HT-29 (cell line): ENCODE data around the gene RNF138. TPM values are rescaled to one million over a fixed set of nuclear protein-coding genes. Genes with fewer than 3 reads are reported as not detected.
"Not testable (repeated sequence)": the region's sequence is repeated elsewhere in the genome, so short reads cannot be mapped to it uniquely, and the experiment has no call there.

ENCODE experiments used
- DNase-seq: peaks from one replicate; pipeline ENCODE4 v3.0.0-alpha.2; 2015; ENCODE audit warnings: low spot score
- total RNA-seq: library from RNA; depleted of rRNA; stranded (reverse); fragments of >200 nt; shearing (Covaris generic); gene quantifications from 2 replicates; pipeline ENCODE4 v1.2.3, GENCODE V29; 2014; rRNA removed

RNF138 gene
- total RNA-seq, result 30.8 and 43.0 TPM in 2 replicates

- DNase-seq, result peak; percentile 80
Observed at GRCh38 chr18:32091724-32092421, at the start of gene RNF138. Gene RNF138 (plus strand): TSS chr18:32091874. CDS start chr18:32092777, 903 bp downstream.

GRCh38 chr18:32042337-32042736 lies 49.3 kb upstream of the RNF138 start:
- DNase-seq, result no peak

GRCh38 chr18:32048507-32049091 lies 43.1 kb upstream of the RNF138 start:
- no peak for DNase-seq

GRCh38 chr18:32049393-32050171 lies 42.1 kb upstream of the RNF138 start:
- DNase-seq, result no peak

GRCh38 chr18:32056613-32057358 lies 34.9 kb upstream of the RNF138 start:
- DNase-seq, result no peak

- DNase-seq, result no peak
Observed at GRCh38 chr18:32057624-32058165, 34.0 kb upstream of the RNF138 start.

- DNase-seq, result no peak
Observed at GRCh38 chr18:32060026-32060425, 31.6 kb upstream of the RNF138 start.

- no peak for DNase-seq
Observed at GRCh38 chr18:32067375-32068167, 24.1 kb upstream of the RNF138 start.

- DNase-seq, result peak; percentile 31
Observed at GRCh38 chr18:32072321-32072720, 19.4 kb upstream of the RNF138 start.

GRCh38 chr18:32074206-32074605 lies 17.5 kb upstream of the RNF138 start:
- no peak for DNase-seq

- DNase-seq, result no peak
Observed at GRCh38 chr18:32078845-32079244, 12.8 kb upstream of the RNF138 start.

GRCh38 chr18:32081881-32082280 lies 9.8 kb upstream of the RNF138 start:
- DNase-seq, result no peak

GRCh38 chr18:32083781-32084180 lies 7.9 kb upstream of the RNF138 start:
- no peak for DNase-seq

GRCh38 chr18:32086881-32087280 lies 4.8 kb upstream of the RNF138 start:
- no peak for DNase-seq

- not testable (repeated sequence) for DNase-seq
Observed at GRCh38 chr18:32090831-32091230, 843 bp upstream of the RNF138 start.

GRCh38 chr18:32091325-32091723 lies 350 bp upstream of the RNF138 start:
- no peak for DNase-seq

- DNase-seq, result peak; percentile 92
Observed at GRCh38 chr18:32092422-32093101, 888 bp downstream of the RNF138 start.

GRCh38 chr18:32093102-32093511 lies 1.4 kb downstream of the RNF138 start:
- DNase-seq, result peak; percentile 51

- DNase-seq, result no peak
Observed at GRCh38 chr18:32093523-32093922, 1.8 kb downstream of the RNF138 start.
